Astrocyte (in vitro differentiated cells and primary cell): Measurements from ENCODE around the gene LMX1B.

ENCODE experiments used
- CTCF ChIP-seq: IDR thresholded peaks from 2 replicates; pipeline ENCODE4 v1.5.1; 2011; ENCODE audit warnings: low read depth, mild to moderate bottlenecking, inconsistent platforms, low read length, moderate library complexity; ENCODE audit not compliant: insufficient read depth
- EZH2 ChIP-seq: IDR thresholded peaks from 2 replicates; pipeline ENCODE4 v1.6.1; 2012; ENCODE audit warnings: mild to moderate bottlenecking, low read length, inconsistent platforms; ENCODE audit not compliant: insufficient read depth

DNA sequence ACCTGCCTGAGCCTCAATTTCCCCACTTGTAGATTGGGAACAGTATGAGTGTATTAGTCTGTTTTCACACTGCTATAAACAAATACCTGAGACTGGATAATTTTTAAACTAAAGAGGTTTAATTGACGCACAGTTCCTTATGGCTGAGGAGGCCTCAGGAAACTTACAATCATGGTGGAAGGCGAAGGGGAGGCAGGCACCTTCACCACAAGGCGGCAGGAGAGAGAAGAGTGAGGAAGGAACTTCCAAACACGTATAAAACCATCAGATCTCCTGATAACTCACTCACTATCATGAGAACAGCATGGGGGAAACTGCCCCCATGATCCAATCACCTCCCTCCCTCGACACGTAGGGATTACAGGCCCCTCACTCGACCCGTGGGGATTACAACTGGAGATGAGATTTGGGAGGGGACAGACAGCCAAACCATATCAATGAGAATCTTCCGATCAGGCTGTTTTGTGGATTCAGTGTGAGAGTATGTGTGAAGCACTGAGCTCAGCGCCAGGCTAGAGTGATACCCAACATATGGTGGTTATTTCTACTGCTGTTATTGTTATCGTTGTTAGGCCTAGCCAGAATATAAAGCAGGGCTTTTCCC is 14.6 kb upstream of the LMX1B start:
- TF ChIP-seq CTCF (no peak), EZH2 (no peak)
